T-helper 2 cell (primary cell): Measurements from ENCODE around the gene CAPZA1.
A peak's percentile ranks its signal among the peaks of the same experiment; 100 is the strongest.
"Not testable (repeated sequence)": the region's sequence is repeated elsewhere in the genome, so short reads cannot be mapped to it uniquely, and the experiment has no call there.

ENCODE experiments used
- DNase-seq, 5 experiments: peaks; one replicate each; pipeline versions ENCODE4 v3.0.0 to v3.0.0-alpha.2; 2012 to 2022

The CAPZA1 gene

GRCh38 chr1:112628516-112628915 lies 8.9 kb downstream of the CAPZA1 start:
- DNase-seq: no peak

- no peak for DNase-seq
Observed at GRCh38 chr1:112629256-112629655, 9.6 kb downstream of the CAPZA1 start.

GRCh38 chr1:112633628-112634027 lies 14.0 kb downstream of the CAPZA1 start:
- no peak for DNase-seq

GRCh38 chr1:112634367-112634766 lies 14.7 kb downstream of the CAPZA1 start:
- no peak for DNase-seq

GRCh38 chr1:112636056-112636455 lies 16.4 kb downstream of the CAPZA1 start:
- no peak for DNase-seq

GRCh38 chr1:112636597-112637253 lies 17.1 kb downstream of the CAPZA1 start:
- DNase-seq: peak in 1 of 5 experiments; percentile 22

GRCh38 chr1:112637254-112638109 lies 17.9 kb downstream of the CAPZA1 start:
- DNase-seq: no peak

- DNase-seq: no peak
Observed at GRCh38 chr1:112638110-112638428, 18.4 kb downstream of the CAPZA1 start.

GRCh38 chr1:112640437-112640836 lies 20.8 kb downstream of the CAPZA1 start:
- DNase-seq: not testable (repeated sequence)

GRCh38 chr1:112643080-112643479 lies 23.4 kb downstream of the CAPZA1 start:
- DNase-seq: no peak

GRCh38 chr1:112646225-112646624 lies 26.6 kb downstream of the CAPZA1 start:
- no peak for DNase-seq

- peak in 1 of 5 experiments; percentile 9 for DNase-seq
Observed at GRCh38 chr1:112651205-112651604, 31.6 kb downstream of the CAPZA1 start.

GRCh38 chr1:112665857-112666256 lies 46.2 kb downstream of the CAPZA1 start:
- DNase-seq: no peak

- peak in 1 of 5 experiments; percentile 8 for DNase-seq
Observed at GRCh38 chr1:112666946-112667345, 47.3 kb downstream of the CAPZA1 start.

- DNase-seq: no peak
Observed at GRCh38 chr1:112672009-112672408, 52.4 kb downstream of the CAPZA1 start.

GRCh38 chr1:112672842-112673241 lies 53.2 kb downstream of the CAPZA1 start:
- no peak for DNase-seq

- DNase-seq: peak in 2 of 5 experiments; percentile 18 to 37
Observed at GRCh38 chr1:112673592-112674439, 54.2 kb downstream of the CAPZA1 start.

GRCh38 chr1:112674440-112674985 lies 54.9 kb downstream of the CAPZA1 start, which contains the start of gene MOV10:
Gene MOV10 (plus strand): TSS chr1:112674659. CDS start chr1:112674913, 254 bp downstream.
- DNase-seq: peak in 4 of 5 experiments; percentile 23 to 83 (median 52)

- peak in 3 of 5 experiments; percentile 8 to 44 (median 20) for DNase-seq
Observed at GRCh38 chr1:112674986-112675727, 55.5 kb downstream of the CAPZA1 start.

- no peak for DNase-seq
Observed at GRCh38 chr1:112675728-112676381, 56.2 kb downstream of the CAPZA1 start.

- no peak for DNase-seq
Observed at GRCh38 chr1:112676543-112676942, 56.9 kb downstream of the CAPZA1 start.
